HFFc6 (cell line): ENCODE measurements around the gene FUOM. TPM values are rescaled to one million over a fixed set of nuclear protein-coding genes. Genes with fewer than 3 reads are reported as not detected.

Source experiments
- DNase-seq: peaks from one replicate; pipeline ENCODE4 v3.0.0-alpha.2; 2018
- H3K27ac Mint-ChIP-seq: 2 replicates; pipeline ENCODE4 v1.8.0; 2020; ENCODE audit warnings: mild to moderate bottlenecking, mixed read lengths
- H3K27me3 Mint-ChIP-seq: 2 replicates; pipeline ENCODE4 v1.8.0; 2021; ENCODE audit warnings: mild to moderate bottlenecking, moderate library complexity, mixed read lengths; ENCODE audit not compliant: insufficient read depth
- H3K36me3 Mint-ChIP-seq: 2 replicates; pipeline ENCODE4 v1.8.0; 2021; ENCODE audit warnings: low read depth, mixed read lengths
- H3K4me1 Mint-ChIP-seq: 2 replicates; pipeline ENCODE4 v1.8.0; 2020; ENCODE audit warnings: low read depth, mixed read lengths
- H3K4me3 Mint-ChIP-seq: 2 replicates; pipeline ENCODE4 v1.8.0; 2020; ENCODE audit warnings: mild to moderate bottlenecking, moderate library complexity, mixed read lengths
- H3K9me3 Mint-ChIP-seq: 2 replicates; pipeline ENCODE4 v1.8.0; 2020; ENCODE audit warnings: mild to moderate bottlenecking, mixed read lengths
- CTCF ChIP-seq: fragments of 200-600 bp; sonication (generic); IDR thresholded peaks from 2 replicates; pipeline ENCODE4 v1.5.0; 2021; ENCODE audit warnings: antibody characterized with exemption, mild to moderate bottlenecking
- total RNA-seq, 6 experiments: library from RNA; stranded (reverse); fragmentation: NEBNext Ultra II Directional; extraction: Animal tissue kit (Norgen Biotek cat#: 25700); gene quantifications; 2 replicates in 1 of 6; 3 replicates in 5 of 6; pipeline ENCODE4 v1.2.3, GENCODE V29; 2021

FUOM gene
- total RNA-seq, 6 experiments from 2014 or later: 0.55 to 8.9 (median 7.8) TPM

- Mint-ChIP-seq H3K4me1 (peaks cover 31% of the 10 kb centered on the region), H3K27me3 (no peaks in the 10 kb centered on the region), H3K9me3 (no peaks in the 10 kb centered on the region), H3K27ac (peak overlapping the region; percentile 10; the same call in 1 of the 2 replicates), H3K36me3 (peaks cover 39% of the 10 kb centered on the region), H3K4me3 (no peak overlapping the region)
- TF ChIP-seq CTCF: no peak
- no peak for DNase-seq
Measured at GRCh38 chr10:133401981-133402725, 44.3 kb upstream of the FUOM start.

GRCh38 chr10:133401500-133401899, 43.7 kb upstream of the FUOM start:
- no peak for DNase-seq
- Mint-ChIP-seq H3K27ac (no peak overlapping the region; the same call in 1 of the 2 replicates), H3K4me1 (peaks cover 31% of the 10 kb centered on the region), H3K27me3 (no peaks in the 10 kb centered on the region), H3K36me3 (peaks cover 39% of the 10 kb centered on the region), H3K4me3 (no peak overlapping the region), H3K9me3 (no peaks in the 10 kb centered on the region)
- 0 out of 2 replicates have a peak, but pooled peaks have one; percentile 8 for TF ChIP-seq CTCF

- peaks cover 39% of the 10 kb centered on the region for H3K36me3 Mint-ChIP-seq
- no peaks in the 10 kb centered on the region for H3K27me3 Mint-ChIP-seq
- DNase-seq: no peak
- H3K27ac Mint-ChIP-seq: peak overlapping the region; percentile 38; the same call in 1 of the 2 replicates
- no peak for TF ChIP-seq CTCF
- H3K4me3 Mint-ChIP-seq: no peak overlapping the region
- no peaks in the 10 kb centered on the region for H3K9me3 Mint-ChIP-seq
- H3K4me1 Mint-ChIP-seq: peaks cover 25% of the 10 kb centered on the region
Measured at GRCh38 chr10:133400624-133401424, 43.0 kb upstream of the FUOM start.

GRCh38 chr10:133399123-133399601, 41.3 kb upstream of the FUOM start:
- Mint-ChIP-seq H3K27ac (no peak overlapping the region), H3K4me3 (no peak overlapping the region), H3K36me3 (peaks cover 43% of the 10 kb centered on the region), H3K4me1 (peaks cover 14% of the 10 kb centered on the region), H3K9me3 (no peaks in the 10 kb centered on the region), H3K27me3 (no peaks in the 10 kb centered on the region)
- no peak for DNase-seq
- no peak for TF ChIP-seq CTCF

- Mint-ChIP-seq H3K9me3 (no peaks in the 10 kb centered on the region), H3K27ac (peak overlapping the region; percentile 46; the same call in 1 of the 2 replicates), H3K4me3 (no peak overlapping the region), H3K36me3 (peaks cover 34% of the 10 kb centered on the region), H3K4me1 (peaks cover 13% of the 10 kb centered on the region), H3K27me3 (no peaks in the 10 kb centered on the region)
- no peak for TF ChIP-seq CTCF
- no peak for DNase-seq
Measured at GRCh38 chr10:133397938-133398337, 40.1 kb upstream of the FUOM start.
